Midbrain (tissue), 1 donor: ENCODE results near the gene SEC23B.
"Not testable (repeated sequence)": the region's sequence is repeated elsewhere in the genome, so short reads cannot be mapped to it uniquely, and the experiment has no call there.

Experiments used
- DNase-seq: peaks from one replicate; lab custom pipeline; 2025; lab: John Stamatoyannopoulos, UW

SEC23B gene

DNA sequence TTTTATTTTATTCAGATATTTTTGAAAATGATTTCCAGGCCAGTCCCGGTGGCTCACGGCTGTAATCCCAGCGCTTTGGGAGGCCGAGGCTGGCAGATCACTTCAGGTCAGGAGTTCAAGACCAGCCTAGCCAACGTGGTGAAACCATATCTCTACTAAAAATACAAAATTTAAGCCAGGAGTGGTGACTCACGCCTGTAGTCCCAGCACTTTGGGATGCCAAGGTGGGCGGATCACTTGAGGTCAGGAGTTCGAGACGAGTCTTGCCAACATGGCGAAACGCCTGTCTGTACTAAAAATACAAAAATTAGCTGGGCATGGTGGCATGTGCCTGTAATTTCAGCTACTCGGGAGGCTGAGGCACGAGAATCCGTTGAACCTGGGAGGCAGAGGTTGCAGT is 19.0 kb downstream of the SEC23B start:
- not testable (repeated sequence) for DNase-seq

DNA sequence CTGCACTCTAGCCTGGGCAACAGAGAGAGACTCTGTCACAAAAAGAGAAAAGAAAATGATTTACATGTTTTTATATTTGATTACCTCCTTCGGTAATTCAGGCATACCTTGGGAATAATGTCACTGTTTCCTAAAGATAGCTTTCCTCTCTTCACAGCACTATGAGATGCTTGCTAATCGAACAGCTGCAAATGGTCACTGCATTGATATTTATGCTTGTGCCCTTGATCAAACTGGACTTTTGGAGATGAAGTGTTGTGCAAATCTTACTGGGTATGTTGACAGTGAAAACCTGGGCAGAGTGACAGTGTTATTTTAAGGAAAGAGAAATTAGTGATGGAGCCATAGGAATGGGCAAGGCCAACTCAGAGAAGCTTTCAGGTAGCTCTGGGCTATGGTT is 19.6 kb downstream of the SEC23B start:
- DNase-seq: no peak

DNA sequence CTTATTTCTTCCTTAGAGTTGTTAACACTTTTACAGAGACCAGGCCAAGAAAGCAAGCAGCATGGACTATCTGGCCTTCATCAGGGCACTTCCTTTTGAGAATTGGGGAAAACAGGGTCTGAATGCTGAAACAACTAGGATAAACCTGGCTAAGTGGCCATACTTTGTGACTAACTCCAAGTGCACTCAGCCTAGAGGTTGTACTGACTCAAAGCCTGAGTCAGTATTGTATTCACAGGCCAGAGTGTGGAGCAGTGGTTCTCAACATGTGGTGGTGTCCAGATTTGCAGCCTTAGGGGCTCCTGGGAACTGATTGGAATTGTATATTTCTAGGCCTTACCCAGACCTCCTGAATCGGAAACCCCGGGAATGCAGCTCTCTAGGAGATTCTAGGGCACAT is 20.1 kb downstream of the SEC23B start:
- DNase-seq: no peak

- DNase-seq: no peak
Measured at GRCh38 chr20:18529041-18529440, 21.3 kb downstream of the SEC23B start.

DNA sequence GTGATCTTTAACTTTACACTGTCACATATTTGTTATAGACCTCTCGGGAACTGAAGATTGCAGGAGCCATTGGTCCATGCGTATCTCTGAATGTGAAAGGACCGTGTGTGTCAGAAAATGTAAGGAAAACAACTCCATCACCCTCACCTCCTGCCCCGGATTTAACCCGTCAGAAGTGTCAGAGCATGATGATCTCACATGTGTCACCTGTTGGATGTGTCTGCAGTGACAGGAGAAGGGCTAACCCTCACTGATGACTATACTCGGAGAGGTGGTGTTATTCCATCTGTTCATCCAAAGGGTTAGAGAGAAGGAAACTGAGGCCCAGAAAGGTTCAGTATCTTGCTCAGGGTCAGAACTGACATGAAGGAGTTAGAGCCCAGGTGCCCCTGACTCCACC is 24.9 kb downstream of the SEC23B start:
- DNase-seq: no peak

GRCh38 chr20:18533491-18533890 is 25.8 kb downstream of the SEC23B start:
- no peak for DNase-seq

DNA sequence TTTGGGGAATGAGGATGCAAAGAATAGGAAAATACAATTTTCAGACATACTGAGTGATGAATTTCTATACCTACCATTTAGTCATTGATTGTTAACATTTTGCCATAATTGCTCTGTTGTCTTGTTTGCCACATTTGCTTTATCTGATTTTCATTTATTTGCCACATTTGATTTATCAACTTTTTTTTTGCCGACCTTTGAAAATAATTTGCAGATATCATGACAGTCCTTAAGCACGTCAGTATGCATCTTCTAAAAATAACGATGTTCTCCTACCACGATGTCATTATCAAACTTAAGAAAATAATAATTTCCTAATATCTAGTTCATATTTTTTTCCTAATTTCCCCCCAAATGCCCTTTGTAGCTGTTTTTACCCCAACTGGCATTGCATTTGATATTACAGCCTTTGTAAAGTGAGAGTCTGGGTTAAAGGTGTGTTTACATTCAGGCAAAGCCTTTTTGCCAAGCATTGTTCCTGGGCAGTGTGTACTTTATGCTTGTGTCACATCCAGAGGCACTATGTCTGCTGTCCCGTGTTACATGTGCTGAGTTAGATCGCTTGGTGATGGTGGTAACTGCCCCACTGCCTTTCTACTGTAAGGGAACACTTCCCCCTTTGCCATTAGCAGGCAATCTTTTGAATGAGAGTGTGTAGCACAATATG is 26.4 kb downstream of the SEC23B start:
- no peak for DNase-seq

- no peak for DNase-seq
Measured at GRCh38 chr20:18537651-18538050, 29.9 kb downstream of the SEC23B start.

GRCh38 chr20:18541741-18542140 is 34.0 kb downstream of the SEC23B start:
- no peak for DNase-seq

GRCh38 chr20:18543216-18543615 is 35.5 kb downstream of the SEC23B start:
- no peak for DNase-seq

GRCh38 chr20:18543932-18544331 is 36.2 kb downstream of the SEC23B start:
- DNase-seq: no peak

GRCh38 chr20:18545566-18545965 is 37.8 kb downstream of the SEC23B start:
- DNase-seq: no peak

DNA sequence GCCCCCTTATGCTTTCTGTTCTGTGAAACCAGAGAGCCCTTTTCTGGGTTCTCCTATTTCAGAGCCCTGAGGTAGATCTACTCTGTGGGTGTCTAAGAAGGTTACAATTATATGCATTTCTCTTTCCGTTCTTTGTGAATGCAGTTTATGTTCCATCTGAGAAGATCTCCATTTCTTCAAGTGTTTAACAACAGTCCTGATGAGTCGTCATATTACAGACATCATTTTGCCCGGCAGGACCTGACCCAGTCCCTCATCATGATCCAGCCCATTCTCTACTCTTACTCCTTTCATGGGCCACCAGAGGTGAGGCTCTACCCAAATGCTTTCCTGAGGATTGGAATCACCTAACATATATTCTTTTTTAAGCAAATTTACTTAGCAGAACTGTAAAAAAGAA is 40.7 kb downstream of the SEC23B start:
- DNase-seq: no peak

GRCh38 chr20:18553746-18554145 is 46.0 kb downstream of the SEC23B start:
- no peak for DNase-seq

- peak; percentile 93 for DNase-seq
Measured at GRCh38 chr20:18566892-18567738, 59.4 kb downstream of the SEC23B start, which contains the start of gene SMIM26. Gene SMIM26 (plus strand): TSS chr20:18567432. CDS start chr20:18567479, 47 bp downstream.

- DNase-seq: no peak
Measured at GRCh38 chr20:18567739-18568091, 60.0 kb downstream of the SEC23B start.

DNA sequence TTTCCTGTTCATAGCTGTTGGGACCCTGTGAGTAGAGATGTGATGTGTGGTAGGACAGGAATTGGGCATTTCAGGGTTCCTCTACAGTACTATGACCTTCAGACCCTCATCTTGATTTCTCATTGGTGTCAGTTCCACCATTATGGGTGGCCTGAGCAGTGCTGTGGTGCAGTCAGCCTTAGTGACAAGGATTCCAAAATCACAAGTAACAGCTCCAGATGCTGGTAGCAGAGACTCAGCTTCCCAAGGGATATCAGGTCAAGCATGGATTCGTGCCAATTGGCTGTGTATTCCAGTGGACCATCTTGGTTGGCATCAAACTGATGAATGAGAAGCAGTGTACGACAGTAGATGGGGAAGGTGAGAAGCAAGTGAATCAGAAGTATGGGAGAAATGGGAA is 63.3 kb downstream of the SEC23B start:
- no peak for DNase-seq

GRCh38 chr20:18571578-18571977 is 63.8 kb downstream of the SEC23B start:
- DNase-seq: no peak

- DNase-seq: no peak
Measured at GRCh38 chr20:18577942-18578341, 70.2 kb downstream of the SEC23B start.

- no peak for DNase-seq
Measured at GRCh38 chr20:18578581-18578980, 70.8 kb downstream of the SEC23B start.

GRCh38 chr20:18580012-18580411 is 72.3 kb downstream of the SEC23B start:
- DNase-seq: no peak

DNA sequence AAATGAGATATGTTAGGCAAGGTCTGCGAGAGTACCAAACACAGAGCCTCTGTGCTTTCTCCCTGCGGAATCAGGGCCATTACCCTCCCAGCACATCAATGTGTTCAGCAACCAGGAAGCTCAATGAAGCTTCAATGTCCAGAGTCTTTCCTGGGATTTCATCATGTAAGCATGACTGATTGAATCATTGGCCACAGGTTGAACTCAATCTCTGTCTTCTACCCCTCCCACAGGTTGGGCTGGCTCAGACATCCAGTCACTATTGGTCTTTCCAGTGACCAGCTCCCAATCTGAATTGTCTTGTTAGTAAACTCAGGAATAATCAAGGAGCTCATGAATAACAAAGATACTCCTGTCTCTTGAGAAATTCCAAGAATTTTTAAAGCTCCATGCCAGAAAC is 77.4 kb downstream of the SEC23B start:
- no peak for DNase-seq
